ENCODE measurements around the gene ZNF773. TPM values are rescaled to one million over a fixed set of nuclear protein-coding genes. Genes with fewer than 3 reads are reported as not detected.
A peak's percentile ranks its signal among the peaks of the same experiment; 100 is the strongest.

Gene ZNF773
- total and polyA plus RNA-seq, 10 of the 15 experiments (the other 5 are each of a cell fraction or from before 2014, with no cell fraction given): 0.21 to 9.1 (median 6.7) TPM

GRCh38 chr19:57465680-57466381, 33.9 kb upstream of the ZNF773 start (continued):
- TF ChIP-seq CTCF (IDR thresholded peaks at IDR 0.05 in 2 of 3, conservative IDR thresholded peaks at IDR 0.05 in 1 of 3; ENCODE audit: control insufficient read depth in 2 of 3, extremely low read depth in 1 of 3, insufficient read depth in 1 of 3, low read depth in 3 of 3, low read length in 3 of 3) (peak; percentile 52 to 67 (median 61)), SREBF2 (IDR thresholded peaks at IDR 0.05; ENCODE audit: low read length) (no peak), SMC3 (IDR thresholded peaks at IDR 0.05; ENCODE audit: borderline replicate concordance, low read length) (peak; percentile 65; the same call in 1 of the 2 replicates), RAD21 (IDR thresholded peaks at IDR 0.05; ENCODE audit: insufficient read depth, low read depth, low read length) (peak; percentile 77), IRF4 (IDR thresholded peaks at IDR 0.05; ENCODE audit: low read depth, low read length) (no peak)

GRCh38 chr19:57466489-57466888, 33.2 kb upstream of the ZNF773 start:
- RAD21 ChIA-PET (ENCODE audit: unreplicated experiment): no interaction called here
- Histone ChIP-seq H3K79me2 (ENCODE audit: control insufficient read depth, insufficient read depth, low read length) (no peaks in the 10 kb centered on the region), H3K27ac (ENCODE audit: control insufficient read depth, insufficient read depth) (no peak overlapping the region), H3K4me2 (ENCODE audit: control insufficient read depth, insufficient read depth) (no peak overlapping the region), H3K4me1 (ENCODE audit: control insufficient read depth, insufficient read depth, low read length) (no peaks in the 10 kb centered on the region), H3K9ac (ENCODE audit: control insufficient read depth, insufficient read depth, low read length) (no peak overlapping the region), H4K20me1 (ENCODE audit: control insufficient read depth, insufficient read depth) (no peaks in the 10 kb centered on the region), H3K36me3 (ENCODE audit: control insufficient read depth in 2 of 2, insufficient read depth in 2 of 2, low read length in 1 of 2) (no peaks in the 10 kb centered on the region), H3K27me3 (replicated peaks in 1 of 2; ENCODE audit: control insufficient read depth in 2 of 2, insufficient read depth in 2 of 2, low read length in 1 of 2) (no peaks in the 10 kb centered on the region), H3K9me3 (replicated peaks; ENCODE audit: control insufficient read depth, insufficient read depth, low read length) (peaks cover 5% of the 10 kb centered on the region), H2AFZ (ENCODE audit: control insufficient read depth, low read depth, low read length) (no peak overlapping the region), H3K4me3 (no peak overlapping the region)
- SMC1A ChIA-PET (ENCODE audit: uncharacterized antibody, unreplicated experiment): interaction anchor here (1.3 kb wide), 1 partner anchor 61 kb away, joined by 5 read pairs; no protein-coding TSS in a partner anchor
- no peak for DNase-seq (ENCODE audit: low read depth, low spot score)
- BruUV-seq (replicated peaks): no TSS peak
- POLR2A ChIA-PET: no interaction called here
- intact Hi-C loops (cut with micrococcal nuclease; ENCODE audit: unreplicated experiment) (no loop called here), in situ Hi-C loops (cut with MboI) (no loop called here)
- CTCF ChIA-PET: interaction anchor here (1.3 kb wide), 1 partner anchor 881 kb away, joined by 4 read pairs; no protein-coding TSS in a partner anchor
- TF ChIP-seq NR2C1 (IDR thresholded peaks at IDR 0.05): no peak
- TF ChIP-seq ELK1 (IDR thresholded peaks at IDR 0.05; ENCODE audit: low read depth, low read length): no peak
- no peak for TF ChIP-seq NRF1 (conservative IDR thresholded peaks at IDR 0.05; ENCODE audit: low read depth, low read length)
- TF ChIP-seq HCFC1 (IDR thresholded peaks at IDR 0.05; ENCODE audit: low read length): no peak
- no peak for TF ChIP-seq IRF5 (IDR thresholded peaks at IDR 0.05; ENCODE audit: borderline replicate concordance)
- no peak for TF ChIP-seq KAT2A (conservative IDR thresholded peaks at IDR 0.05; ENCODE audit: control insufficient read depth, low read depth, low read length)
- TF ChIP-seq JUND (IDR thresholded peaks at IDR 0.05; ENCODE audit: low read depth, low read length): no peak
- no peak for TF ChIP-seq WRNIP1 (IDR thresholded peaks at IDR 0.05; ENCODE audit: borderline replicate concordance, low read depth, low read length)
- TF ChIP-seq FOS (IDR thresholded peaks at IDR 0.05; ENCODE audit: borderline replicate concordance, extremely low read depth, insufficient read length): no peak
- no peak for TF ChIP-seq EP300 (IDR thresholded peaks at IDR 0.05; ENCODE audit: borderline replicate concordance in 1 of 2, control insufficient read depth in 1 of 2, low read depth in 2 of 2, low read length in 2 of 2)
- no peak for TF ChIP-seq ATF7 (IDR thresholded peaks at IDR 0.05; ENCODE audit: low read depth)
- no peak for TF ChIP-seq SMARCA5 (IDR thresholded peaks at IDR 0.05)
- FAIRE-seq: no peak
- no peak for ATAC-seq
- 86% methylated on average over 5 of the region's 5 CpGs for WGBS (ENCODE audit: insufficient coverage, insufficient replicate concordance, low lambda C conversion rate, missing lambda C conversion rate)
